DMS79 (cell line): Measurements from ENCODE around the gene UBTD2.
"Not testable (repeated sequence)": the region's sequence is repeated elsewhere in the genome, so short reads cannot be mapped to it uniquely, and the experiment has no call there.

Experiments
- DNase-seq: peaks from one replicate; lab custom pipeline; 2025; lab: John Stamatoyannopoulos, UW

UBTD2 gene

DNA sequence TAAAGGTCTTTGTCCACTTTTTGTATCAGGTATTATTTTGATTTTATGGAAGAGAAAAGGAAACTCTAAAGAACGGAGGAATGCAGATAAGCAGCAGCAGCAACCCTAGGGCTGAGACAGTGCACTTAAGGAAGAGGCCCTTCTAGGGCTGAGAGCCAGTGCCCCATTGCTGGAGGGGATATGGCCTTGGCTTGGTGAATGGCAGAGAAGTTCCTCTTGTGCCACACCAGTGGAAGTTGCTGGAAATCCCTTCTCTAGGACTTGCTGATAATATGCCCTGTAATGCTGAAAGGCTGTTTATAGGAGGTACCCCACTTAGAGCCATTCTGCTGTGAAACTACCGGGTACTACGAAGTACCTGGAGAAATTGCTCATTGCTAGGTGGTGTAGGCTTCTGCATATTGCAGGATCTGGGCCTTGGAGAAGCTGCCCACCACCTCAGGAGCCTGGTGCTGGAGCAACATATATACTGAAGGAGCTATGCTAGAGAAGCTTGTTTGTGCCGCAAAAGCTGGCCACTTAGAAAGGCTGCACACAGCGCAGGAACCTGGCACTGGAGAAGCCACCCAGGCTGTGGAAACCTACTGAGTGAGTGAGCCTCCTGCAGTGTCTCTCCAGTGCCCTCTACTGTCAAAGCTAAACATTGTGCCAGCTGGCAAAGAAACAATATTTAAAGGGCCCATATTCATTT, 9.6 kb upstream of the UBTD2 start:
- DNase-seq = peak; percentile 33

DNA sequence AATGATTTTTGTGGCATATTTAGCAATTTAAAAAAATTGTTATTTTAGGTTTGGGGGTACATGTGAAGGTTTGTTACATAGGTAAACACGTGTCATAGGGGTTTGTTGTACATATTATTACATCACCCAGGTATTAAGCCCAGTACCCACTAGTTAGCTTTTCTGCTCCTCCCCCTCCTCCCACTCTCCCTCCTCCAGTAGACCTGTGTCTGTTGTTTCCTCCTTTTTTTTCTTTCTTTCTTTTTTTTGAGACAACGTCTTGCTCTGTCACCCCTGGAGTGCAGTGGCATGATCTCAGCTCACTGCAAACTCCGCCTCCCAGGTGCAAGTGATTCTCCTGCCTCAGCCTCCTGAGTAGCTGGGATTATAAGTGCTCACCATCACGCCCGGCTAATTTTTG, 8.3 kb upstream of the UBTD2 start:
- not testable (repeated sequence) for DNase-seq

DNA sequence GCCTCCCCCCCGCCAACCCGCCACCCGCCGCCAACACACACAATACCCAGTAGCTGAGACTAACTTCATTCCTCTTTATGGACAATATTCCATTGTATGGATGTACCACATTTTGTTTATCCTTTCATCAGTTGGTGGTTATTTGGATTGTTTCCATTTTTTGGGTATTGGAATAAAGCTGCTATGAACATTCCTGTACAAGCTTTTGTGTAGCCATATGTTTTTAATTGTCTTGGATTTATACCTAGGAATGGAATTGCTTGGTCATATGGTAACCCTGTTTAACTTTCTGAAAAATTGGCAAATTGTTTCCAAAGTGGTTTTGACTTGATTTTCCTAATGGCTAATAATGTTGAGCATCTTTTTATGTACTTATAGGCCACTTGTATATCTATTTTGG, 4.9 kb upstream of the UBTD2 start:
- no peak for DNase-seq

DNA sequence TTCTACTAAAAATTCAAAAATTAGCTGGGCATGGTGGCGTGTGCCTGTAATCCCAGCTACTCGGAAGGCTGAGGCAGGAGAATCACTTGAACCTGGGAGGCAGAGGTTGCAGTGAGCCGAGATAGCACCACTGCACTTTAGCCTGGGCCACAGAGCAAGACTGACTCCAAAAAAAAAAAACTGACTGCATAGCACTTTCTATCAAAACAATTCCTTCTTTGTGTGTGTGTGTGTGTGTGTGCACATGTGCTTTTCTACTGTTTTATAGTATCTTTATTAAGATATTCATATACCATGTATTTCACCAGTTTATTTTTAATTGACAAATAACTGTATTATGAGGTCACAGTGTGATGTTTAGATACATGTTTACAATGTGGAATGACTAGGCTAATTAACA, 3.6 kb upstream of the UBTD2 start:
- DNase-seq = not testable (repeated sequence)

DNA sequence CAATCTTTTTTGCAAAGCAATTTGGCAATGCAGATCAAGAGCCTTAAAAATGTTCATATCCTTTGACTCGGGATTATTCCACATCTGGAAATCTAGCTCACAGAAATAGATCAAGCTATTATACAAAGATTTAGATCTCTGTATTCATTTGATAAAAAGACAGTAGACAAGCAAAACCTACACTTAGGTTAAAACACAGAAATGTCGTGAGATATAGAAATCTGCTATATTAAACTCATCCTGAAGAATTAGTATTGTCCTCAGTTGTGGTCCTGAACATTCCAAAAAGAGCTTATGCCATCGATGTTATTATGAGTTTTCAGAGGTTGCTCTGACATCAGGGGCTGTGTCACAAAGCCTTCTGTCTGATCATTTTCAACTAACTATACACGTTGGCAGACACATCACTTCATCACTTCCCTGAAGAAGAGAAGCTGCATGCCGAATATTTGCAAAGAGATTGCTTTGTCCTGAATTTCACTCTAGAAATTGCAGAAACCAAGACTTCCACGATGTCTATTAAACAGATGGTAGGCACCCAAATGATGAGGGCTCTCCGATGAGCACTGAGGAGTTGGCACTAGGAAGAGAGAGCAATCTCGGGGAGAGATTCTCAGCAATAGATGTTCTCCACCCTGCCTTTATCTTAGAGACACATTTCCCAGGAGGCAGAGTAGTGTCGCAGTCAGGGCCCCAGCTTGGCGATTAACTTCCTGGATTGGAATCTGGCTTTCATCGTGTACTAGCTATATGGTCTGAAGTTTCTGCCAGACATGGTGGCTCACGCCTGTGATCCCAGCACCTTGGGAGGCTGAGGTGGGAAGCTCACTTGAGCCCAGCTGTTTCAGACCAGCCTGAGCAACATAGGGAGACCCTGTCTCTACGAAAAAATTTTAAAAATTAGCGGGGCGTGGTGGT, 1.9 kb upstream of the UBTD2 start:
- no peak for DNase-seq

DNA sequence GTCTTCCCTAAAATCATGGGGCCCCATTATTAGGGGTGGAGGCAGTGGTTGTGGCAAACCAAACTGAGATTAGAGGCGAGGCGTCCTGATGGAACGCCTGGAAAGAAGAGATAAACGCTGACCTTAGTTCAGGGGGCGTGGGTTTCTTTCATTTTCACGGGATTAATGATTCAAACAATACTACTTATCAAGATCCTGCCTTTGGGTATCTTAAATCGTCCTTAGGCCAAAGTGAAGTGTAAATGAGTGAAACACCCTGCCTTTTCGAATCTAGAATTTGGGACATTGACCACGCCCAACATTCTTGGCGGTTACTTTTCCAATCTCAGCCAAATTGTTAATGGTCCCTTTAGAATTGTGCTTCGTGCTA, 1.0 kb upstream of the UBTD2 start:
- no peak for DNase-seq

DNA sequence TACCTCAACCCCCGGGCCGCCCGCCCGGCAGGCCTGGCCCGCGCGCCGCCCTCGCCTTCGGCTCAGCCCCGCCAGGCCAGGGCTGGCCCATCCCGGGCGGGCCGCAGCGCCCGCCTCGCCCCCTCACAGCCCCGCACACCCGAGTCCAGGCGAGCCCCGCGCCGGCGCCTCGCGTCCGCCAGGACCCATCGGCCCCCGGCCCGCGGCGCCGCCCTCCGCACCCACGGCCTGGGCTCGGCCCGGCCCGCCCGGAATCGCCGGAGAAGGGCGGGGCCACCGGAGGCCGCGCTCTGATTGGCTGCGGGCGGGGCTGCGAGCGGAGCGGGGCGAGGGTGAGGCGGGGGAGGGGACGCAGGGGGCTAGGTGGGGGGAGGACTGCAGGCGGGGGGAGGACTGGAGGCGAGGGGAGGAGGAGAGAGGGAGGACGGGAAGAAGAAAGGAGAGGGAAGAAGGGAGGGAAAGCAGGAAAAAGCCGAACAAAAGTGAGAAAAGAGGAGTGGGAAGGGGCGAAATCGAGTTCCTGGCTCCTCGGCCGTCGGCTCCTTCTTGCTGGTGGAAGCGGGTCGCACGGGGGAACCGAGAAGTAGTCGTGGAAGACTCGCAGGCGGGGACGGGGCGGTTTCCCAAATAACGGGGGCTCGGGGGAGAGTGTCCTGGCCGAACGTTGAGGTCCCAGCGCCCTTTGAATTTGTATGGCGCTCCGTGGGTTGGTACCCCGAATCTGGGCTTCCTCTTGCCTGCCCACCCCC, 472 bp upstream of the UBTD2 start:
- no peak for DNase-seq

DNA sequence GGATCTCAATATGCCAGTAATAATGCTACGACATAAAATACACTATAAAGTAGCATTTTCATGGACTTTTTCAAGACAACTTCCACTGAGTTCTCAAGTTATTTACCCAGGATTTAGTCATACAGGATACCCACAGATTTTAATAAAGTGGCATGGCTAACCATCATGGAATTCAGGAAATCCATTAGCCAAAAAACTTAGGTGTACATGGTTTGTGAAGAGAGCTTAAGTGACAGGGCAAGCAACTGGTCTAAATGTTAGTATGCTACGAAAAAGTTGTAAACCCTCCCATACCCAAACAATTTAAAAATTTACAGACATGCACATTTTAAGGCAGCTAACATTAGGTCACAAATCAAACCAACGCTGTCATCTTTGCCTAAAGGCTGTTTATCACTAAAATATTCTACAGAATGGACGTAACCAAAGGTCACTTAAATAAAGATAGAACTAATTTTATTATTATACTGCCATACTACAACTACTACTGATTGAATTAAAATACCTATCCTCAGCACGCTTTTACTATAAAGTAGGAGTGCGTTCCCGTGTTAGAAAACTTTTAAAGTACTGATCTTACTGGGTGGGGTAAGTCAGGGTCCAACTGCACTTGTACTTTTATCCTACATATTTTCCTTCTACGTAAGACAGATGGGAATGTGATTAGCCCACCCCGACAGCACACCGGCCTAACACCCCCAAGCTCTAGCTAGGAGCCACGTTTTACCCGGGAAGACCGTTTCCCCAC, 1.1 kb downstream of the UBTD2 start:
- DNase-seq = no peak

DNA sequence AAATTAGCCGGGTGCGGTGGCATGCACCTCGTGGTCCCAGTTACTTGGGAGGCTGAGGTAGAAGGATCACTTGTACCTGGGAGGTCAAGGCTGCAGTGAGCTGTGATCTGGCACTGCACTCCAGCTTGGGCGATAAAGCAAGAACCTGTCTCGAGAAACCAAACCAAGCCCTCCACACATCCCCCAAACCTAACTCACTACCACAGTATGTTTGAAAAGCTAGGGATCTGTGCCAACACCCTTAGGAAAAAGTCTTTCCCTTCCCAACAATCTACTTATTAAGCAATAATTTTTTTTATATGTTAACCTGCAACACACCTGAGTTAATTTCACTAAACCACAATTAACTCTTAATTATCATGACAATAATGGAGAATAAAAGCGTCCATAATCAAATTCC, 2.2 kb downstream of the UBTD2 start:
- DNase-seq = no peak

DNA sequence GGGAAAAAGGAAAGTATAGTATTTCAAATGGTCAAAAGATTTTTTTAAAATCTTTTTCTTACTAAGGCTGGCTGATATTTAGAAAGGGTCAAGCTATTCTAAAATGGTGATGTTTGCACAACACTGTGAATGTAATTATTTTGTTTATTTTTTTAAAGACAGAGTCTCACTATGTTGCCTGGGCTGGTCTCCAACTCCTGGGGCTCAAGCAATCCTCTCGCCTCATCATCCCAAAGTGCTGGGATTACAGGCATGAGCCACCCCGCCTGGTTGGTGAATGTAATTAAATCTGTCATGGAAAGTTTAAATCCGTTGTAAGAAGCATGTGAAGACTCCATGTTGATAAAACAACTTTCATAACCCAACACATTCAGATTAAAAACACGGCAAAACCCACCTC, 2.6 kb downstream of the UBTD2 start:
- DNase-seq = no peak

DNA sequence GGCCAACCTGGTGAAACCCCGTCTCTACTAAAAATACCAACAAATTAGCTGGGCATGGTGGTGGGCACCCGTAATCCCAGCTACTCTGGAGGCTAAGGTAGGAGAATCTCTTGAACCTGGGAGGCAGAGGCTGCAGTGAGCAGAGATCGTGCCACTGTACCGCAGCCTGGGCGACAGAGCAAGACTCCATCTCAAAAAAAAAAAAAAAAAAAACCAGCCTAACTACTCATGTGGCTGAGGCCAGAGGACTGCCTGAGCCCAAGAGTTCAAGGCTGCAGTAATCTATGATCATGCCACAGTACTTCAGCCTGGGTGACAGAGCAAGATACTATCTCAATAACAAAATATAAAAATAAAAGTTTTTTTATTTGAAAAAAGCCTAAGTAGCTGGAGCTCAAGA, 3.2 kb downstream of the UBTD2 start:
- no peak for DNase-seq

DNA sequence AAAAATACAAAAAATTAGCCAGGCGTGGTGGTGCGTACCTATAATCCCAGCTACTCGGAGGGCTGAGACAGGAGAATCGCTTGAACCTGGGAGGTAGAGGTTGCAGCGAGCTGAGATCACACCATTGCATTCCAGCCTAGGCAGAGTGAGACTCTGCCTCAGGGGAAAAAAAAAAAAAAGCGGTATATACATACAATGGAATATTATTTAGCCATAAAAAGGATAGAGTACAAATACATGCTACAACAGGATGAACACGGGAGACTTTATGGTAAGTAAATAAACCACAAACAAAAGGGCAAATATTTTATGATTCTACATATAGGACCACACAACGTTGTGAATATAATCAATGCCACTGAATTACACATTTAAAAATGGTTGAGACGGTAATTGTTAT, 5.2 kb downstream of the UBTD2 start:
- DNase-seq = no peak

DNA sequence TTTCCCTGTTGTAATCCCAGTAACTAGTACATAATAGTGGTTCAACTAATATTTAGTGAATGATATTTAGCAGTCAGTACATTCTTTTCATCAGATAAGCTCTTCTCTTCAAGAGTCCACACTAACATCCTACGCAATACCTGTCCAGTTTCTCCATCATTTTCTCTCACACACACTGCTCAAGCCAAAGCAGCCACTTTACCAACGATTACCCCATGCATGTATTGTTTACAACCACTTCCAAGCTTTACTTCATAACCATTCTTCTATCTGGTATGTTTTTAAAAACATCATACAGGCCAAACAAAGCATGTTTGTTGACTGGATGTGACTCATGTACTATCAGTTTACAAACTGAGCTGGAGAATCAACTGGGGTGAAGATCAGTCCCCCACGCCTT, 7.3 kb downstream of the UBTD2 start:
- DNase-seq = no peak

DNA sequence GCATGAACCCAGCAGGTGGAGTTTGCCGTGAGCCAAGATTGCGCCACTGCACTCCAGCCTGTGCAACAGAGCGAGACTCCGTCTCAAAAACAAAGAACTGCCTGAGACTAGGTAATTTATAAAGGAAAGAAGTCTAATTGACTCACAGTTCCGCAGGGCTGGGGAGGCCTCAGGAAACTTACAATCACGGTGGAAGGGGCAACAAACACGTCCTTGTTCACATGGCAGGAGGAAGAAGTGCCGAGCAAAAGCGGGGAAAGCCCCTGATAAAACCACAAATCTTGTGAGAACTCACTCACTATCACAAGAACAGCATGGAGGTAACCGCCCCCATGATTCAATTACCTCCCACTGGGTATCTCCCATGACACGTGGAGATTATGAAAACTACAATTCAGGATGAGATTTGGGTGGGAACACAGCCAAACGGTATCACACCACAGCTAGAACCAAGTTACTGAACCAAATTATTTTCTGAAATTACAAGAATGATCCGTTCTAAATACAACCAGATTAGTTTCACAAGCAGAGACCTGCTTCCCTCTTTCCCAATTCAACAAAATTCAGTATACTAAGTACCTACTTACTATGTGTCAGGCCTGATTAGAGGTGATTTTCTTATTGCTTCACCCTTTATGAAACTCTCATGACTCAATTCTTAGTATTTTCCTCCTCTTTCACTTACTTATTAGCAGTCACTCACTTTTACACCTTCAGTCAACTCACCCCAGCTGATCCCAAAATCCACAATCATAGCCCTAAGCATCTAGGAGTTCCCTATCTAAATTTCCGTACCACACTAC, 8.4 kb downstream of the UBTD2 start:
- no peak for DNase-seq

DNA sequence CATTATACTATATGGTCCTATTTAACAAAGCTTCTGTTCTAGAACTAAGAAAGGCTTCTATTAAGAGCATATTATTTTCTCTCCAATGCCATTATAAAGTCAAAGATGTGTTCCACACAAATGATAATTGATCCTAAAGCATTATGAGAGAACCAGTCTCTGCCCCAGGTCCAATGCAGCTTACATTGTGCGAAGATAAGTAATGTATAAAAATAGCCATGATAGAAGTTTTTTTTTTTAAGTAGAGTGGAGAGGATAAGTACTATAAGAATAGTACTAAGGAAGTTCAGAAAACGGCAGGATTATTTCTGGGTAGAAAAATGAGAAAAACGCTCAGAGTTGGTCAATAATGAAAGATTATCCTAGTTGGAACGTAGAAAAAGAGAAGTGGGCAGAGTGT, 15.6 kb downstream of the UBTD2 start:
- DNase-seq = no peak

DNA sequence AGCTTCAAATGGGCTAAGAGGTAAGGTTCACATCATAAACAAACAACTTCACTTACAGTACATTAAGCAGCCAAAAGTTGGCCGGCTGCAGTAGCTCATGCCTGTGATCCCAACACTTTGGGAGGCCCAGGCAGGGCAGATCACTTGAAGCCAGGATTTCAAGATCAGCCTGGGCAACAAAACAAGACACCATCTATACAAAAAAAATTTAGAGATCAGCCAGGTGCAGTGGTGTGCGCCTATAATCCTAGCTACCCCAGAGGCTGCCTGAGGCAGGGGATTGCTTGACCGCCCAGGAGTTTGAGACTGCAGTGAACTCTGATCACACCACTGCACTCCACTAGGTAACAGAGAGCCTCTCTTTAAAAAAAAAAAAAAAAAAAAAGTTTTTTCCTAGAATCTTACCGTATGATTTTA, 16.9 kb downstream of the UBTD2 start:
- peak; percentile 64 for DNase-seq

DNA sequence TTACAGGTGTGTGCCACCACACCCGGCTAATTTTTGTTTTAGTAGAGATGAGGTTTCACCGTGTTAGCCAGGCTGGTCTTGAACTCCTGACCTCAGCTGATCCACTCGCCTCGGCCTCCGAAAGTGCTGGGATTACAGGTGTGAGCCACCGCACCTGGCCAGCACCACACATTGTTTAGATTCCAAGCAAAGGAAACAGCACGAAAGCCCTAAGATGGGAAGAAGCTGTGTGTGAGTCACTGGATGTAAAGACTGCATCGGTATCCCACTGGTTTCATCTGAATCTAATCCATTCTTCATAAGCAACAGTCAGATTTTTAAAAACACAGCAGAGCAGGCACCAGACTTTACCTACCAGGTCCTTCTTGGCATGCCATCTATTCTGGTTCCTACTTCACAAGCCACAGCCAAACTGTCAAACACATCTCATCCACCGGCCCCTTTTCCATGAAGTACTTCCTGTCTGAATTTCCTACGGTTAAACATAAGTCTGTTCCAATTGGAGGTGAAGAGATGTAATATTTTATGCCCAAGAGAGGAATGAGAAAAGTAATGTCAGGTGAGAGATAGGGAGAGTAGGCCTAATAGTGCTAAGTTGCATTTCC, 17.4 kb downstream of the UBTD2 start:
- DNase-seq = no peak

DNA sequence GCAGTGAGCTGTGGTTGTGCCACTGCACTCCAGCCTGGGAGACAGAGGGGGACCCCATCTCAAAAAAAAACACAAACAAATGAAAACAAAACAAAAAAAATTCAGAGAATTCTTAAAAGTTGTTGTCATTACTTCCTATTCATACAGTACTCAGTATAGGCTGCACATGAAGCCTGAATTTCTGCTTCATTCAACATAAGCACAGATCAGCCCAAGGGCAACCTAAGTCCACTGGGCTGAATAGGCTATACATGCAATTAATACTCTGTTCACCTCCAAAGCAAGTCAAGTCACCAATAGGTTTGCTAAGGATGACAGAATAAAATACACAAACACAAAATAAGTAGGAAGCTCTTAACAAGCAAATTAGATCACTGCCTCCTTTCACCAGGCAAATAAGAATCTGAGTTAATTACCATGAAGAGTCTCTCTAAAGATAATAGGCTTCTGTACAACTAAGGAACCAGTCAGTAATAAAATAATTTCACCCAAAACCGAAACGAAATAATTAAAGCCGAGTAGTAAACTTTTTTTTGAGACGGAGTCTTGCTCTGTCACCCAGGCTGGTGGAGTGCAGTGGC, 18.7 kb downstream of the UBTD2 start:
- DNase-seq = no peak

DNA sequence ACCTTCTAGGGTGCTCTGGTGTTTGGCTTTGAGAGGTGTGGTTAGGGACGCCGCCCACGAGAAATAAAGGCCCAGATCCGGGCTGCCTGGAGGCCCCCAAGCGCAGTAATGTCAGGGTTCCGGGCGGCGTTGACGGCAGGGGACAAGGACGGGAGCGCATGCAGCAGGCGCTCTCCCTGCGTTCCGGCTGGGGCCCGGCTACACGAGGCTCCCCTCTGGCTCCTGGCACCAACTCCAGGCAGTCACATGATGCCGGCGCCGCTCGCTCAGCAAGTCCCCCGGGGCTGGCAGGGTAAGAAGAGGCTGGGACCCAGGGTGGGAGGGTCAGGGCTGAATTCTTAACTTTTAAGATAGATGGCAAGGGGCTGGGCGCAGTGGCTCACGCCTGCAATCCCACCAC, 28.1 kb downstream of the UBTD2 start:
- DNase-seq = no peak

DNA sequence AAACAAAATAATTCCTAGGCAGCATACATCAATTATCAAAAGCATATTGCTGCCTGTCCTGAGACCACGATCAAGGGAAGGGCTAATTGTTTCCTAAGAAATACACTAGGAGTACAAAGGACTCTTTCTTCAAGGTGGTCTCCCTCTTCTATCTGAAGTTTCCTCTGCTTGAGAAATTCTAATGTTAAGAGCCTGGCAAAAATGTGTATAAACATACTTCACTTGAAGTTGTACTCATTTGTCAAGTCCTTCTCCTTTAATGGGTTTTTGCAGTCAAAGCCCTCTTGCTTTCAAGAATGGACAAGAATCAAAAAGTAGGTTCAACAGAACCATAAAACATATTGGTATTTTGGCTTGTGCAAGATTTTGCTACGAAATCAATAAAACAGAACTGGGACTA, 31.1 kb downstream of the UBTD2 start:
- DNase-seq = no peak

DNA sequence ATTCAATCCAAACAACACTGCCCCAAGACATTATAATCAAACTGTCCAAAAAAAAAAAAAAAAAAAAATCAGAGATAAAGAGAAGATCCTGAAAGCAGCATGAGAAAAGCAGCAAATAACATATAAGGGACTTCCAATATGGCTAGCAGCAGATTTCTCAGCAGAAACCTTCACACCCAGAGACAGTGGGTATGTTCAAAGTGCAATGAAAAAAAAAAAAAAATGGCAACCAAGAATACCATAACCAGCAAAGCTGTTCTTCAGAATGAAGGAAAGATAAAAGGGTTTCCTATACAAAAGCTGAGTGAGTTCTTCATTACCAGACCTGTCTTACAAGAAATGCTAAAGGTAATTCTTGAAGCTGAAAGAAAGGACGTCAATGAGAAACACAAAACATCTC, 32.1 kb downstream of the UBTD2 start:
- no peak for DNase-seq
